Adrenal gland (tissue), 12 donors: ENCODE results near the gene MSX2. TPM values are rescaled to one million over a fixed set of nuclear protein-coding genes. Genes with fewer than 3 reads are reported as not detected.

Experiments
- DNase-seq, 7 donors: peaks; one replicate each; pipeline ENCODE4 v3.0.0-alpha.2; 2019 to 2020
- H3K27ac ChIP-seq, 5 donors: fragments of 200-600 bp; sonication (generic) in 4 of 5; 1 replicate in 3 of 5; 2 replicates in 2 of 5; pipeline versions ENCODE4 v1.5.1 to v1.8.0; 2016 to 2020; ENCODE audit warnings: mild to moderate bottlenecking in 1 of 5
- H3K27me3 ChIP-seq: fragments of 200-600 bp; 2 replicates; pipeline ENCODE4 v1.8.0; 2021
- H3K36me3 ChIP-seq, 2 donors: fragments of 200-600 bp; replicated peaks in 1 of 2; 1 replicate in 1 of 2; 2 replicates in 1 of 2; pipeline versions ENCODE4 v1.5.1 to v1.8.0; 2018 to 2022
- H3K4me1 ChIP-seq, 2 donors: fragments of 200-600 bp; replicated peaks in 1 of 2; 1 replicate in 1 of 2; 2 replicates in 1 of 2; pipeline versions ENCODE4 v1.5.1 to v1.8.0; 2018 to 2021
- H3K4me3 ChIP-seq, 4 donors: fragments of 200-600 bp; sonication (generic) in 3 of 4; one replicate each; pipeline ENCODE4 v1.5.1; 2016 to 2018
- H3K9me3 ChIP-seq, 3 donors: fragments of 200-600 bp; sonication (generic) in 1 of 3; replicated peaks in 1 of 3; 1 replicate in 2 of 3; 2 replicates in 1 of 3; pipeline versions ENCODE4 v1.5.1 to v1.8.0; 2016 to 2021
- POLR2A ChIP-seq, 2 donors: fragments of 450-650 bp; IDR thresholded peaks; one replicate each; pipeline ENCODE4 v1.6.1; 2017; ENCODE audit warnings: antibody characterized with exemption in 2 of 2, mild to moderate bottlenecking in 2 of 2, moderate library complexity in 1 of 2
- WGBS, 4 donors: extraction: QIAGEN DNeasy Blood & Tissue Kit in 2 of 4; methylation state at CpG; one replicate each; pipeline versions ENCODE4 v1.1.5 to v1.1.7; 2013 to 2017; 5-methylcytosine and 5-hydroxymethylcytosine counted together
- intact Hi-C, 2 donors: fragments of 100-400 bp; cut with DNase I; formaldehyde crosslinking; loops; one replicate each; pipeline versions ENCODE4 v1.14.1 to v1.15.0; 2022 to 2023
- polyA plus RNA-seq, 3 donors: library from polyadenylated mRNA; stranded (reverse); fragments of 200-250 nt in 2 of 3; fragments of 350-450 nt in 1 of 3; fragmentation: Illumina TruSeq in 1 of 3; extraction: RNeasy Lipid Tissue Mini Kit (QIAGEN cat#74804) in 1 of 3; gene quantifications; one replicate each; pipeline ENCODE4 v1.2.3, GENCODE V29; 2013 to 2014
- total RNA-seq, 9 donors: library from RNA; depleted of rRNA in 4 of 9; stranded (reverse); fragments of >200 nt in 4 of 9; fragments of 120-200 nt in 1 of 9; fragmentation: NEBNext Ultra II Directional in 1 of 9; extraction: Animal tissue kit (Norgen Biotek cat#: 25700) in 1 of 9; gene quantifications; one replicate each; pipeline versions ENCODE4 v1.1.0 to v1.2.4, GENCODE V29; 2013 to 2023
- TF ChIP-seq, protein P1 (sequence below), 6 experiments: fragments of 450-650 bp in 4 of 6; fragments of 200-600 bp in 2 of 6; sonication (generic) in 1 of 6; IDR thresholded peaks; 1 replicate in 5 of 6; 2 replicates in 1 of 6; pipeline versions ENCODE4 v1.5.1 to v1.8.0; 2016 to 2021; ENCODE audit warnings: antibody characterized with exemption in 6 of 6, mild to moderate bottlenecking in 2 of 6, moderate library complexity in 1 of 6
- donor health status: healthy with polysubstance abuse.
- donor health status: Bipolar disorder and iron deficiency.
- donor health status: DM: yes; HTN: yes; CAD: no.
- donor health status: DM: no; HTN: no; CAD: no.
- donor health status: DM: no; HTN: no; CAD: no.
- donor health status: DM: yes; HTN: yes; CAD: no.

Gene MSX2
- total and polyA plus RNA-seq, 12 donors = 0.24 to 1.3 (median 0.58) TPM; not detected in 1

GRCh38 chr5:174721530-174722432 lies 2.6 kb upstream of the MSX2 start:
- Histone ChIP-seq H3K4me1 (no peaks in the 10 kb centered on the region), H3K27me3 (peaks cover 83% of the 10 kb centered on the region), H3K27ac (no peak overlapping the region), H3K4me3 (no peak overlapping the region), H3K36me3 (no peaks in the 10 kb centered on the region), H3K9me3 (no peaks in the 10 kb centered on the region)
- 11 to 16% (median 12%) methylated on average over 18 to 19 of the region's 19 CpGs for WGBS, 4 donors
- TF ChIP-seq, protein P1, sequence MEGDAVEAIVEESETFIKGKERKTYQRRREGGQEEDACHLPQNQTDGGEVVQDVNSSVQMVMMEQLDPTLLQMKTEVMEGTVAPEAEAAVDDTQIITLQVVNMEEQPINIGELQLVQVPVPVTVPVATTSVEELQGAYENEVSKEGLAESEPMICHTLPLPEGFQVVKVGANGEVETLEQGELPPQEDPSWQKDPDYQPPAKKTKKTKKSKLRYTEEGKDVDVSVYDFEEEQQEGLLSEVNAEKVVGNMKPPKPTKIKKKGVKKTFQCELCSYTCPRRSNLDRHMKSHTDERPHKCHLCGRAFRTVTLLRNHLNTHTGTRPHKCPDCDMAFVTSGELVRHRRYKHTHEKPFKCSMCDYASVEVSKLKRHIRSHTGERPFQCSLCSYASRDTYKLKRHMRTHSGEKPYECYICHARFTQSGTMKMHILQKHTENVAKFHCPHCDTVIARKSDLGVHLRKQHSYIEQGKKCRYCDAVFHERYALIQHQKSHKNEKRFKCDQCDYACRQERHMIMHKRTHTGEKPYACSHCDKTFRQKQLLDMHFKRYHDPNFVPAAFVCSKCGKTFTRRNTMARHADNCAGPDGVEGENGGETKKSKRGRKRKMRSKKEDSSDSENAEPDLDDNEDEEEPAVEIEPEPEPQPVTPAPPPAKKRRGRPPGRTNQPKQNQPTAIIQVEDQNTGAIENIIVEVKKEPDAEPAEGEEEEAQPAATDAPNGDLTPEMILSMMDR (IDR thresholded peaks at IDR 0.05) = no peak
- TF ChIP-seq POLR2A (IDR thresholded peaks at IDR 0.05) = no peak
- intact Hi-C loops = no loop called here
- DNase-seq = no peak

DNA sequence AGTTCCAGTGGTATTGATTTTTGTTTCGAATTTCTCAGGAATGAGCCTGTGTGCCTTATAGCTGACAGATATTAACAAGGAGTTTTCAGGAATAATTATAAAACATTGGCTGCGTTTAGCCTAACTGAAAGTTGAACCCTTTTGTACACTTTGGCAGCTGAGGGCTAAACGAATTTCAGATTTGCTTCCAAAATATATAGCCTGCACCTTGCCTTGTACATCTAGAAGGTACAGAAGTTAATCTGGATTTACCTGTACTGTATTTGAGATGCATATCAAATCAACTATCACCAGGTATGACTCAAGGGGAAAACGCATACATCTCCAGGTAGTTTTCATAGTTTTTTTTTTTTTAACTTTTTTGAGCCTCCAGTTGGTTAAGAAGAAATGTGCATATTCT lies 1.9 kb upstream of the MSX2 start:
- TF ChIP-seq, protein P1 (IDR thresholded peaks at IDR 0.05) = no peak
- TF ChIP-seq POLR2A (IDR thresholded peaks at IDR 0.05) = no peak
- no peak overlapping the region for H3K27ac ChIP-seq
- H3K27me3 ChIP-seq = peaks cover 86% of the 10 kb centered on the region
- no peaks in the 10 kb centered on the region for H3K4me1 ChIP-seq
- WGBS, 4 donors = 21 to 34% (median 28%) methylated on average over 4 of the region's 4 CpGs
- no peak overlapping the region for H3K4me3 ChIP-seq
- no peak for DNase-seq
- H3K36me3 ChIP-seq = no peaks in the 10 kb centered on the region
- intact Hi-C loops = no loop called here
- H3K9me3 ChIP-seq = no peaks in the 10 kb centered on the region

DNA sequence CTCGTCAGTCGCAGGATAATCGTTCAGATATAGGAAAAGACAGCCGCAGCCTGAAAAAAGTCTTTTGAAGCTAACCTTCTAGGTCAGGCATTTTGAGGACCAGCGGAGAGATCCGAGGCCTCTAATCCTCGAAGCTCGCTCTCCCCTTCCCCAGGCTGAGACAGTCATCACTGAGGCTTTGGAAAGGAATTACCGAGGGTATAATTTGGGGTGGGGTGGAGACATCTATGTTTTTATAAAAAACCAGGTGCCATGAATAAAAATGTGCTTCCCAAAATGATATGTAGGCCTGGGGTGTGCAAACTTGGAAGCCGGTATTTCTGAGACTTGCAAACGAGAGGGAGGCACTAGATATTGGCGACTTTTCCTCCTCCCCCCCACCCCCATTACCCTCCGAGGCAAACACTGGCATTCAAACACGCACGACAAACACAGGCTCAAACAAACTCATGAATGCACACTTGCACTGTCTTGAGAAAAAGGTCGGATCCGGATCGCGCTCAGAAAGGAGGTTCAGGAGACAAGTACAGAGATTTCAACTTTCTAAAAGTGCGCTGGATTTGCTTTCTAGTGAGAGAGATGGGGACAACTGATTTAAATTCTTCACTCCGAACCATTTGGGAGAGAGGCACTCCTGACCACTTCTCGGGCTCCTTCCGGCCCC lies 935 bp upstream of the MSX2 start:
- 17 to 21% (median 20%) methylated on average over 23 of the region's 23 CpGs for WGBS, 4 donors
- DNase-seq = no peak
- Histone ChIP-seq H3K4me1 (no peaks in the 10 kb centered on the region), H3K27me3 (peaks cover 77% of the 10 kb centered on the region), H3K4me3 (peak overlapping the region in 1 of 4 donors; percentile 81), H3K9me3 (no peaks in the 10 kb centered on the region), H3K36me3 (no peaks in the 10 kb centered on the region), H3K27ac (no peak overlapping the region)
- TF ChIP-seq, protein P1 (IDR thresholded peaks at IDR 0.05) = no peak
- TF ChIP-seq POLR2A (IDR thresholded peaks at IDR 0.05) = no peak
- intact Hi-C loops = no loop called here

GRCh38 chr5:174723979-174724483 lies 351 bp upstream of the MSX2 start:
- DNase-seq = no peak
- H3K36me3 ChIP-seq = no peaks in the 10 kb centered on the region
- no peaks in the 10 kb centered on the region for H3K9me3 ChIP-seq
- intact Hi-C loops = no loop called here
- H3K4me1 ChIP-seq = no peaks in the 10 kb centered on the region
- no peak overlapping the region for H3K27ac ChIP-seq
- peaks cover 71% of the 10 kb centered on the region for H3K27me3 ChIP-seq
- WGBS, 4 donors = 1 to 3% (median 2%) methylated on average over 19 to 20 of the region's 20 CpGs
- TF ChIP-seq, protein P1 (IDR thresholded peaks at IDR 0.05) = no peak
- no peak for TF ChIP-seq POLR2A (IDR thresholded peaks at IDR 0.05)
- peak overlapping the region in 2 of 4 donors; percentile 36 to 81 for H3K4me3 ChIP-seq
